Ovary (tissue), 3 donors: ENCODE measurements around the gene MS4A8.
"Not testable (repeated sequence)": the region's sequence is repeated elsewhere in the genome, so short reads cannot be mapped to it uniquely, and the experiment has no call there.

Source experiments
- EP300 ChIP-seq: sonication (generic); formaldehyde crosslinking; IDR thresholded peaks from one replicate; pipeline ENCODE4 v1.6.1; 2017; ENCODE audit warnings: antibody characterized with exemption
- TF ChIP-seq, protein P1 (sequence below), 3 donors: fragments of 450-650 bp in 2 of 3; fragments of 200-600 bp in 1 of 3; IDR thresholded peaks; one replicate each; pipeline versions ENCODE4 v1.5.1 to v1.8.0; 2016 to 2022; ENCODE audit warnings: antibody characterized with exemption in 3 of 3, mild to moderate bottlenecking in 1 of 3
- donor health status: DM: no; HTN: no; CAD: no.

DNA sequence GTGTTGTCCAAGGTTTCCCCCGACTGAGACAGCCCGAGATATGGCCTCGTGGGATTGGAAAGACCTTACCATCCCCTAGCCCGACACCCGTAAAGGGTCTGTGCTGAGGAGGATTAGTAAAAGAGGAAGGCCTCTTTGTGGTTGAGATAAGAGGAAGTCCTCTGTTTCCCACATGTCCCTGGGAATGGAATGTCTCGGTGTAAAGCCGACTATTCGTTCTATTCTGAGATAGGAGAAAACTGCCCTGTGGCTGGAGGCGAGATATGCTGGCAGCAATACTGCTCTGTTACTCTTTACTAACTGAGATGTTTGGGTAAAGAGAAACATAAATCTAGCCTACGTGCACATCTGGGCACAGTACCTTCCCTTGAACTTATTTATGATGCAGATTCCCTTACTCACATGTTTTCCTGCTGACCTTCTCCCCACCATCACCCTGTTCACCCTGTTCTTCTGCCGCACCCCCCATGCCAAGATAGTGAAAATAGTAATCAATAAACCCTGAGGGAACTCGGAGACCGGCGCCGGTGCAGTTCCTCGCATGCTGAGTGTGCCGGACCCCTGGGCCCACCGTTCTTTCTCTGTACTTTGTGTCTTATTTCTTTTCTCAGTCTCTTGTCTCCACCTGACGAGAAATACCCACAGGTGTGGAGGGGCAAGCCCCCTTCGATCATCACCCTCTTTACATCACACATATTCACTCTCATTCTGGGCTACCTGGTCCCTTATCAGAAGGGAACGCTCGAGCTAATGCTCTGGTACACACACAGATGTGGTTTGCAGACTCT is 60.2 kb downstream of the MS4A8 start:
- TF ChIP-seq, protein P1, sequence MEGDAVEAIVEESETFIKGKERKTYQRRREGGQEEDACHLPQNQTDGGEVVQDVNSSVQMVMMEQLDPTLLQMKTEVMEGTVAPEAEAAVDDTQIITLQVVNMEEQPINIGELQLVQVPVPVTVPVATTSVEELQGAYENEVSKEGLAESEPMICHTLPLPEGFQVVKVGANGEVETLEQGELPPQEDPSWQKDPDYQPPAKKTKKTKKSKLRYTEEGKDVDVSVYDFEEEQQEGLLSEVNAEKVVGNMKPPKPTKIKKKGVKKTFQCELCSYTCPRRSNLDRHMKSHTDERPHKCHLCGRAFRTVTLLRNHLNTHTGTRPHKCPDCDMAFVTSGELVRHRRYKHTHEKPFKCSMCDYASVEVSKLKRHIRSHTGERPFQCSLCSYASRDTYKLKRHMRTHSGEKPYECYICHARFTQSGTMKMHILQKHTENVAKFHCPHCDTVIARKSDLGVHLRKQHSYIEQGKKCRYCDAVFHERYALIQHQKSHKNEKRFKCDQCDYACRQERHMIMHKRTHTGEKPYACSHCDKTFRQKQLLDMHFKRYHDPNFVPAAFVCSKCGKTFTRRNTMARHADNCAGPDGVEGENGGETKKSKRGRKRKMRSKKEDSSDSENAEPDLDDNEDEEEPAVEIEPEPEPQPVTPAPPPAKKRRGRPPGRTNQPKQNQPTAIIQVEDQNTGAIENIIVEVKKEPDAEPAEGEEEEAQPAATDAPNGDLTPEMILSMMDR (IDR thresholded peaks at IDR 0.05): not testable (repeated sequence)
- not testable (repeated sequence) for TF ChIP-seq EP300
